ENCODE measurements around the gene LRP8.

DNA sequence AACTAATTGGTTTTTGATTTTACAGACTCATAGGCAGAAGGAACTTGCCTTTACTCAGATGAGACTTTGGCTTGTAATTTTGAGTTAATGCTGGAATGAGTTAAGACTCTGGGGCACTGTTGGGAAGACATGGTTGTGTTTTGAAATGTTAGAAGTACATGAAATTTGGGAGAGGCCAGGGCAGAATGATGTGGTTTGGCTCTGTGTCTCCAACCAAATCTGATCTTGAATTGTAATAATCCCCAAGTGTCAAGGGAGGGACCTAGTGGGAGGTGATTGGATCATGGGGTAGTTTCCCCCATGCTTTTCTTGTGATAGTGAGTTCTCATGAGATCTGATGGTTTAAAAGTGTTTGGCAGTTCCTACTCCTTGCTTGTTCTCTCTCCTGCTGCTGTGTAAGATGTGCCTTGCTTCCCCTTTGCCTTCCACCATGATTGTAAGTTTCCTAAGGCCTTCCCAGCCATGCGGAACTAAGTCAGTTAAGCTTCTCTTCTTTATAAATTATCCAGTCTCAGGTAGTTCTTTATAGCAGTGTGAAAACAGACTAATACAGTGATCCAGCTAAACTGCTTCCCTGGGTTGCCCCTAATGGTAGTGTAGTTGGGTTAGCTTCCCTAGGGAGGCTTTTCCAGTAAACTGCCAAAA, 121.0 kb downstream of the LRP8 start:
- TF ChIP-seq EZH2 (optimal IDR thresholded peaks at IDR 0.05; ENCODE audit: low read depth, low read length) (no peak), EZH2phosphoT487 (IDR thresholded peaks at IDR 0.05; ENCODE audit: low read length) (no peak)
- TF ChIP-seq, protein P1, sequence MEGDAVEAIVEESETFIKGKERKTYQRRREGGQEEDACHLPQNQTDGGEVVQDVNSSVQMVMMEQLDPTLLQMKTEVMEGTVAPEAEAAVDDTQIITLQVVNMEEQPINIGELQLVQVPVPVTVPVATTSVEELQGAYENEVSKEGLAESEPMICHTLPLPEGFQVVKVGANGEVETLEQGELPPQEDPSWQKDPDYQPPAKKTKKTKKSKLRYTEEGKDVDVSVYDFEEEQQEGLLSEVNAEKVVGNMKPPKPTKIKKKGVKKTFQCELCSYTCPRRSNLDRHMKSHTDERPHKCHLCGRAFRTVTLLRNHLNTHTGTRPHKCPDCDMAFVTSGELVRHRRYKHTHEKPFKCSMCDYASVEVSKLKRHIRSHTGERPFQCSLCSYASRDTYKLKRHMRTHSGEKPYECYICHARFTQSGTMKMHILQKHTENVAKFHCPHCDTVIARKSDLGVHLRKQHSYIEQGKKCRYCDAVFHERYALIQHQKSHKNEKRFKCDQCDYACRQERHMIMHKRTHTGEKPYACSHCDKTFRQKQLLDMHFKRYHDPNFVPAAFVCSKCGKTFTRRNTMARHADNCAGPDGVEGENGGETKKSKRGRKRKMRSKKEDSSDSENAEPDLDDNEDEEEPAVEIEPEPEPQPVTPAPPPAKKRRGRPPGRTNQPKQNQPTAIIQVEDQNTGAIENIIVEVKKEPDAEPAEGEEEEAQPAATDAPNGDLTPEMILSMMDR (IDR thresholded peaks at IDR 0.05; ENCODE audit: low read length), result no peak

Measured in MM.1S (cell line).